ENCODE data around the gene GRID1.
"Not testable (repeated sequence)": the region's sequence is repeated elsewhere in the genome, so short reads cannot be mapped to it uniquely, and the experiment has no call there.

Gene GRID1

DNA sequence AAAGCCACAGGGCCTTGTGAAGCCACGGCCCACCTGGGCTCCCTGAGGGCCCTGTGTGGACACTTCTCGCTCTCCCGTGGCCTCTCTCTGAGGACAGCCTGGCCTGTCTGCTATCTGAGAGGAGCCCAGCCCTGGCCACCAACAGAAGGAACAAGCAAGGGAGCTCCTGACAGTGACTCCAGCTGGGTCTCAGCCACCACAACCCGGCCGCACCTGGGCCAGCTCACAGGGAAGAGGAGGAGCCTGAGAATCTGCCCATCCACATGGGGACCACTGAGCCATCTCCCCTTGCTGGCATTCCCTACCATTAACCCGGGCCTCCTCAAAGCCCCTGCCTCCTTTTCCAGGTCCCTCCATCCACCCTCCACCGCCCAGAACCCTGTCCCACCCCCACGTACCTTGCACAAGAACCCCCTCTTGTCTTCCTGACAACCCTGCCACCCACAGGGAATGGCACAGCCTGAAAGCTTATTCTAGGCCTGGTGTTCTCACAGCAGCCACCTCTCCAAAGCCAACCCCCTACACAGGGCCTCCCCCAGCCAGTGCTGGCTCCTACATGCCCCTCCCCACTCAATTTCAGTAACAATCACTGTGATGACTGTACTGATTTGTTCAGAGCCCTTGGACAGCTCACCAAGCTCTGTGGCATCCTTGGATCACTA lies 120.2 kb downstream of the GRID1 start:
- DNase-seq: no peak

DNA sequence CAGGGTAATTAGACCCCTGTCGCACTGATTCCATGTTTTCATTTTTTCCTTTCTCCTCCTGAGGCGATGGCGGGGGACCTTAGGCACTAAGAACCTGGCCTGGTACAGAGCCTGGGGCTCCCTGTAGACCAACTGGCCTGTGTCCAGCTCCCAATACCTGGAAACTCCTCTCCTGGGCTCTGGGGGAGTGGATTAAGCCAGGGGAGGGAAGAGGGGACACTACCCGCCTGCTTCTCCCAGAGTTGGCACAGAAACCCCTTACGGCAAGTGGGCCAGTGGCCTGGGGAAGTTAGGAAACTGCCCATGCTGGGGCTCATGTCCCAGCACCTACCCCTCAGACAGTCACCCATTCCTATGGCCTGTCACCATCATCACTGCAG lies 121.6 kb downstream of the GRID1 start:
- DNase-seq: no peak

DNA sequence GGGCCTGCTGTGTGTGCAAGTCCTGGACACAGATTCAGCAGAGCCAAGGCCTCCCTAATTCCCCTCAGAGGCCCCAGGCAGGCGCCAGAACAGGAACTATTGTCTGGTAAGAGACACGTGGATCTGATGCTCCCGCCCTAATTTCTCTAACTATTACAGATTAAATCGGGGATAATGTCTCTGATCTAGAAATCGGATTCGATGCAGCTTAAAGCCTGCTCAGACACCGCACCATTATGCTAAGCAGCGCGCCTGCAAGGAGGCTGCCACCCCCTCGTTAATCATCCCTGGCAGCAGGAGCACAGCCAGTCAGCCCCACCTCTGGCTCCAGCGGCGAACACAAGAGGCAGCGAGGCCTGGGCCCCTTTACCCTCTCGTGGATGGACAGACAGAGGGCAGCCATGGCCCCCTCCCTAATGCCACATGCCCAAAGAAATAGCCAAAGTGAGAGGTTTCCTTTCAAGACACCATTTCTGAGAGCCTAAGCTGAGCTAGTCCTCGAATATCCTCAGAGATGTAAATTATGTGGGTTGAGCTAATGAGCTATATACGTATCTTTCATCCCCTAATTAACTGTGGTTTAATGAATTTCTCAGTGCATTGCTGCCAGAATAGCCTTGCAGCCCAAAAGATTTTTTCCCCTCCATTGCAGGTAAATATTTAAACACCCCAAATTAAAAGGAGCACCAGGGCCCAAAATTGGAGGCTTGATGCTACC lies 122.1 kb downstream of the GRID1 start:
- DNase-seq: no peak

DNA sequence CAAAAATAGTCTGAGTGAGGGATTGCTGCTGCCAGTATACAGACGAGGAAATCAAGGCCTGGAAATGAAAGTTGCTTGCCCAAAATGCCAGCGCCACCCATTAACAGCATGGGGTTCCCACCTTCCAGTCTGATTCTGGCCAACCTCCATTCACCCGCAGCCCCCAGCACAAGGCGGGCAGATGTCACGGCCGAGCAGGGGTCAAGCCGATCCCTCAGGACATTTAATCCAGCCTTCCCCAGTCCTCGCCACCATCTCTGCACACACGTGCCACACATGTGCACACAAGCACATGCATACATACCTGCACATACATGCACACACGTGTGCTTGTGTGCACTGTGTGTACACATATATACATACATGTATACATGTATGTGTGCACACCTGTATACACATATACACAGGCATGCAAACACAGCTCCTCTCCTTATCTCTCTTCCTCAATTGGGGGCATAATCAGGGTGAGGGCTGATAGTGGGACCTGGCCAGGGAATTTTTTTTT lies 122.9 kb downstream of the GRID1 start:
- no peak for DNase-seq

DNA sequence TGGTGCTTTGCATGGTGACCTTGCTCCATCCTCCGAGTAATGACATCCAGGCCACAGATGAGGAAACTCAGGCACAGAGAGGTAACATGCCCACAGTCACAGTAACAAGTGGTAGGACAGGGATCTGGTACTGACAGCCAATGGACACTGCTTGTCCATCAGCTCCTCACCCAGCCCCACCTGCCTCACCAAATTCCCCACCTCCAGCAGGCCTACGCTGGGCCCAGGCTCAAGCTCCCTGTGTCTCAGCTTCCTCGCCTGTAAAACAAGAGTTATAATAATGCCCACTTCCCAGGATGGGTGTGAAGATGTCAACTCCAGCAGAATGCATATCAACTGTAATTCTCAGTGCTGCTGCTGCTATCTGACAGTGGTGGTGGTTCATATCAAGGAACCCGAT lies 123.8 kb downstream of the GRID1 start:
- no peak for DNase-seq

DNA sequence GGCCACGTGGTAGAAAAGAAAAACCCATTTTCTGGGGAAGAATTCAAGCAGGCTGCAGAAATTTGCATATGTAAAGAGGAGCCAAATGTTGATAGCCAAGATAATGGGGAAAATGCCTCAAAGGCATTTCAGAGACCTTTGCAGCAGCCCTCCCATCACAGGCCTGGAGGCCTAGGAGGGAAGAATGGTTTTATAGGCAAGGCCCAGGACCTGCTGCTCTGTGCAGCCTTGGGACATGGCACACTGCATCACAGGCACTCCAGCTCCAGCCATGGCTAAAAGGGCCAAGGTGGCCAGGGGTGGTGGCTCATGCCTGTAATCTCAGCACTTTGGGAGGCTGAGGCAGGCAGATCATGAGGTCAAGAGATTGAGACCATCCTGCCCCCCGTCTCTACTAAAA lies 128.5 kb downstream of the GRID1 start:
- not testable (repeated sequence) for DNase-seq

DNA sequence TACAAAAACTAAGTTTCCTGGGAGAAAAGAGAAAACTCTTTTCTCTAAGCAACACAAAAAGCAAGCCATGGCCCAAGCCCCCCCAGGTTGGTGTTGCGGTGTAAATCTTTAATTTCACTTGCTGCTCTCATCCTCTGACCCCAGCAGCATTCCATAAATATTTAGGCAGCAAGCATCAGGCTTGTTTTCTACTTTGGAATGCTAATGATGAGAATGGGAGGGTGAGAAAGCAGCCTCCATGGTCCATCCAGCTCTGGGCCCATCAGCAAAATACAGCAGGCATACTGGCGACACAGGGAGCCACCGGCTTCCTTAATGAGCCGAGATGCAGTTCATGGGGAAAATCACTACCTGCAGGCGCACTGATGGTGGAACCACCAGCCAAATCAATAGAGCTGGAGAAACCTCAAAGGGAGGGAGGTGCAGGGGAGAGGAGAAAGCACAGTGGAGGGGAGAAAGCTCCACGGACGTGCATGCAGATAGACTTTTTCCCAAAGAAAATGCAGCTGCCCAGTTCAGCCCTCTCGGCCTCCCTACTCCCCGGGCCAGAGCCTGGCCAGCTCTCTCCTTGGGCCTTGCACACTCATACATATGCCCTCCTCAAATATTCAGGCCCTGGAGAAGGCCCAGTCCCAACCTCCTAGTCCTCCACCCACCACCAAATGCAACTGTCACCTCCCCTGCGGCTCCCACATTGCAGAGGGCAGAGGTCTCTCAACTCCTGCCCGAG lies 131.9 kb downstream of the GRID1 start:
- DNase-seq: no peak

DNA sequence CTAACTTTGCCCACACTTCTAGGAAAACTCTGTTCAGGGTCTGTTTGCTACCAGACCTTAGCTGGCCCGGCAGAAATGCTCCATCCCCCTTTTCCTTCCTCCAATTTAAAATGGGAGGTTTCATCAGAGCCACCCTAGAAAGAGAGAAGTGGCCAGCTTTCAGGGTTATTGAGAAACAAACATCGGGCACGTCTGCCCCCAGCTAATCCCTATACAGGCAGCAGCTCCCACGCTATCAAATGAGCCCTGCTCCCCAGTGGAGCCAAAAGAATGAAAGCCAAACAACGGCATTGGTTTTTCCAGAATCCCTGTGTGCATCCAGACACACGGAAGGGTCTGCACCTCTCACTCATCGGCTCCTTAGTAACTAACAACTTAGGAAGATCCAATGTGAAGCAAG lies 132.5 kb downstream of the GRID1 start:
- DNase-seq: no peak

DNA sequence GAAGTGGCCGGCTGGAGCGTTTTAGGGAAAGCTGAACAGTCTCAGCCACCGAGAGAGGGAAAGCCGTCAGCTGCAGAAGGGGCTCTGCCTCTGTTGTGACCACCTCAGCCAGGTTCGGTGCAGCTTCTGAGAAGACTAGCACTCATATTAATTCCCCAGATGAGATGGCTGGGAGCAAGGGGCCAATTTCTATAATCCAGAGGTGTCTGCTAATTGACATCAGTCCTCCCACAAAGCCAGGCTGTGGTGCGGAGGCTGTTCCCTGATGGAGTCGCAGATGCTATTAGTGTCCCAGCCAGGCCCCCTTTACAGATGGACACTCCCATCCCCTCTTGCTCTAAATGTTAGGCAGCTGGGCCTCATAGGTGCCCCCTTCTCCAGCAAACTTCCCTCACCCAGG lies 133.5 kb downstream of the GRID1 start:
- no peak for DNase-seq

DNA sequence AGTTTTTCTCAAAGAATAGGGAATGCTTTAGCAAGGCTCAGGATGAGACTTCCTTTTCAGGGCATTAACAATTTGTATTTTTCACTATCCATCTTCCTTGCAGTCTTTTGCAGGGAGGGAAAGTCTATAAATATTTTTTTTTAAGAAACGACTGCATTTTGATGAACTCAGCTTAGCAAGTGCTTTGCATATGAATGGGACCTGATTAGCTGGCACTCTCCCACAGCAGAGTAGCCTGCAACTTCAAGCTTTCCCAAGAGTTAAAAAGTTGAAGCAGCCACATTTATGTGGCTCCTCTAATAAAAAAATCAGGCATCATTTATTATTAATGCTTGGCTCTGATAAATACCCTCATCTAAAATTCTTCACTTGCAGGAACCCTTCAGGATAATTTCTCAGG lies 134.0 kb downstream of the GRID1 start:
- DNase-seq: no peak

DNA sequence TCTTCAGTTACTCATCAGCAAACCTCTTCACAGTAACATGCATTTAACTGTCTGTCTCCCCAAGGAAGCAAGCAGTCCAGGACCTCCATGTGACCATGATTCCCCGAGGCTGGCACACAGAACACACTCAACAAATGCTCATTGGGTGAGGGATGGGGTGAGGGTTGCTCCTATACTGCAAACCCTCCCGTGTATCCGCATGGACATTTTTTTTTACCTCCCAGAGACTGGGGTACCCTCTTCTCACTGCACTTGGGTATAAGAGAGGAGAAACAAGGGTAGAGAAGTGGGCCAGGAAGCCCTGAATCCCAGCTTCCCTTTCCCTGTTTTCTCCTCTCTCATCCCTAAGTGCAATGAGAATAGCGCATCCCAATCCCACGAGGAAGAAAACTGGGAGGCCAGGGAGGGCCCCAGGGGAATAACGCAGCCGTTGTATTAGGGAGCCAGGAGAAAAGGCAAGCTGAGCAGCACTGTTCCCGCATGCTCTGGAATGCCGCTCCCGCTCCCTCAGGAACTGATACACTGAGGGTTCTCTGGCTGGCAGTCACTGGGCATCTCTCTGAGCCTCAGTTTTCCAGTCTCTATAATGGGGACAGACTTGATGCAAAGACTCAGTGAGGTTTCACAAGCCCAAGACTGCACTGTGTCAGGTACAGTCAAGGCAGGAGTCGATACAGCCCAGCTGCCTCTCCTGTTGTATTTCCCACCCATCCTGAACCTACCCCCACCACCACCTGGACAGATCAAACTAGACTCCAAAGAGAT lies 134.6 kb downstream of the GRID1 start:
- no peak for DNase-seq

DNA sequence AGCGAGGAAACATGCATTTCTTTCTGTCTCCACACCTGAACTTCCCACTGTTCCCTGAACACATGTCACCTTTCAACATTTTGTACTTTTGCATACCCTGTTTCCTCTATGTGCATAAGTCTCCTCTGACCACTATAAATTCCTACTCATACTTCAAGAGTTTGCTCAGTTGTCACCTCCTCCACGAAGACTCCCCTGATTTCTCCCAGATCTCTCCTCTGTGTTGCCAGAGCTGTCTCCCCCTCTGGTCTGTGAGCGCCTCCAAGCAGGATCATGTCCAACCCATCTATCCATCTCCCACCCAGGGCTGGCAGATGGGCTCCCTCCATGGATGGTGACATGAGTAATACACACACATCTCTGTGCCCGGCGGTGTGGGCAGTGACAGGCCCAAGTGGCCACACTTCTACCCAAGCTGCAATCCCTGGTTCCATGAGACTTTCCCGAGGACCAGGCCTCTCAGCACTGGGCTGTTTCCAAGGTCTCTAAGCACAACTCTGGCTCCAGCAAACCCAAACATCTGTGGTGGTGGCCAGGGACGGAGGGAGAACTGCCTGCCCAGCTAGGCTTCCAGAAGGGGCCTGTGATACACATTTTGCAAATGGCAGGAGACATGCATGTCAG lies 135.9 kb downstream of the GRID1 start:
- DNase-seq: no peak

DNA sequence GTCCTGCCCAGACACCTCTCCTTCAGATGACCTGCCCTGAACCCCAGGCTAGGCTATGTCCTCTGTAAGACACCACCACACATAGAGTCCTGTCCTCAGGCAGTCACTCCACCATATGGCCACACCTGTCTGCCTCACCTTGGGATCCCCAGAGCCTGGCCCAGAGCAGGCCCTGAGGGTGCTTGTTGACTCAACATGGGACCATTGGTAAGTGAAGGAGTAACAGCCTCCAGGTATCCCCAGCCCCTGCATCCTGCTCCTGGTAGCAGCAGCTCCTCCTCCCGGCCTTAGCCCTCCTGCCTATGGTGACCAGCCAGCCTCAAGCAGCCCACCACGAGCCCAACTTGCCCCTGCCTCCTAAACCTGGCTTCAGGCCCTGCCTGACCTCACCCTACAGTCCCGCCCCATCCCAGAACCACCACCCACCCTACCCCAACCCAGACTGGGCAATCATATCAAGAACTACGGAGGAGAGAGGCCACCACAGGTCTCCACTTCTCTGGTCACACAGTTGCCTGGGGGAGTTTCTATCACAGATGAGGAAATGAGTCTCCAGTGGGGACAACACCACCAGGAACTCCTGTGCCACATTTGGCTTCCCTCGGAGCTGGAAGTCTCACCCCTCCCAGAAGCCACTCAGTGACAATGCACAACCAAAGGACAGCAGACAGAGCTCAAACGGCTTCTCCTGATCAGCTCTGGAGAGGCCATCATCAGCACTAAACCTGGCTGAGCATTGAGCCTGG lies 136.6 kb downstream of the GRID1 start:
- no peak for DNase-seq

DNA sequence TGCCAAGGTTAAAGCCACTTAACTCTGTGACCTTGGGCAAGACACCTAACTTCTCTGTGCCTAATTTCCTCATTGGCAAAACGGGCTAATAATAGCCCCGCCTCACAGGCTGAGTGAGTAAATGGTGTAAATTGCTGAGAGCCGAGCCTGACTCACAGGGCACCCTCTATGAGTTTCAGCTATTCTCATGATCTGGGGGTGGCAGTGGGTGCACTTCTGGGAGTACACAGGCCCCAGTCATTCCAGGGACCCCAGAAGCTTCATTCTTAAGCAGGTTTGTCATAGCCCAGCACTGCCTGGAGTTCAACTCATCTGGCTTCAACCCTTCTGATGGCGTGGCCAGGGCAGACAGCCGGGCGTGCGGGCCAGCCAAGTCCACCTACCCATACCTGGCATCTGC lies 137.2 kb downstream of the GRID1 start:
- DNase-seq: no peak

DNA sequence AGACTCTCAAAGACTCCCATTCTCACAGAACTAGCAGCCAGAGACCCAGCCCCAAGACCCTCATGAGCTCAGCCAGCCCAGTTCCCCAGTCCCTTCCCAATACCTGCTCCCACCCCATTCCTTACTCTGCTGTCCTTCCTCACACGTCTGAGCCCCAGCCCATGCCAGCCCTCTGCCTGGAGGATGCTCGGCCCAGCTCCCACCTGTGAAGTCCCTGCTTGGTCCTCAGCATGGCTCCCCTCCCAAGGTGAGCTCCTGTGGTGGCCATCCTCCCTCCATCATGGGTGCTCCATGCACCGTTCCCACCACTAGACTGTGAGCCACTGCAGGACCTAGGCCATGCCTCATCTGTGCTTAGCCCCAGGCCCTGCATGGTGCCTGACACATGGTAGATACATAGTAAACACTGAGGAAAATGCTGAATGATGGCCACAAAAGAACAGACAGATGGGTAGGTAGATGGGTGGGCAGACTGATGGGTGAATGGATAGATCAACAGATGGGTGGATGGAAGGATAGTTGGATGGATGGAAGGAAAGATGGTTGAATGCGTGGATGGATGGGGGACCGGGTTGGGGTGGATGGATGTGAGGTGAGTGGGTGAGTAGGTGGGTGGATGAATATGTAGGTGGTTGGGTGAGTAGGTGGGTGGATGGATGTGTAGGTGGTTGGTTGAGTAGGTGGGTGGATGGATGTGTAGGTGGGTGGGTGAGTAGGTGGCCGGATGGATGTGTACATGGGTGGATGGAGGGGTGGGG lies 138.9 kb downstream of the GRID1 start:
- no peak for DNase-seq

DNA sequence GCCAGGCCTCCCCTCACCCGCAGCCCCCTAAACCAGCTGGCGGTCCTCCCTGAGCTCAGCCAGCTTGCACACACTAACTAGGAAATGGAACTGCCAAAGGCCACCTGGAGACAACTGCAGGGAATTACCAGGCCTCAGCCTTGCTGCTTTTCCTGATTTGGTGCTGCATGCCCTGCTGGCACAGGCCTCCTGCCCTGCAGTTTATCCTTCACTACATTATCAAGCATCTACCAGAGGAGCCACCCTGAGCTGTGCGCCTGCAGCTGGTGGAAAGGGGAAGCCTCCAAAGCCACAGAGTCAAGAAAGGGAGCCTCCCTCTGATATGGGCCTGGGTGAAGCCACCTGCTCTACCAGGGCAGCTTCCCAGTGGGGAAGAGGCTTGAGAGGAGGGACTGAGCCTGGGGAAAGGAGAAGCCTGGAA lies 139.8 kb downstream of the GRID1 start:
- no peak for DNase-seq

DNA sequence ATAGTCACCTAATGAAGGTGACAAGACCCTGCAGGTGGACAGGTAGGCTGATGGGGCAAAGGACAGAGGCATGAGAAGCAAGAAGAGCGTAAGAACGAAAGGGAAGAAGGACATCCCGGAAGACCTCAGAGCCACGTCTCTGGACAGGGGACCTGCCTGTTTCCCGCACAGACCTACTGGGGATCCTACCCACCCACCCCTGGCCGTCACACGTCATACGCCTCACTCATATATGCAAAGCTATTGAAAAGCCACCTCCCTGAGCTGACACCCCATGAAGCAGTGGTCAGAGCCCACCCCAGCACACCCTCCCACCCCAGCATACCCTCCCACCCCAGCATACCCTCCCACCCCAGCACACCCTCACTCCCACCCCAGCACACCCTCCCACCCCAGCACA lies 140.6 kb downstream of the GRID1 start:
- DNase-seq: no peak

DNA sequence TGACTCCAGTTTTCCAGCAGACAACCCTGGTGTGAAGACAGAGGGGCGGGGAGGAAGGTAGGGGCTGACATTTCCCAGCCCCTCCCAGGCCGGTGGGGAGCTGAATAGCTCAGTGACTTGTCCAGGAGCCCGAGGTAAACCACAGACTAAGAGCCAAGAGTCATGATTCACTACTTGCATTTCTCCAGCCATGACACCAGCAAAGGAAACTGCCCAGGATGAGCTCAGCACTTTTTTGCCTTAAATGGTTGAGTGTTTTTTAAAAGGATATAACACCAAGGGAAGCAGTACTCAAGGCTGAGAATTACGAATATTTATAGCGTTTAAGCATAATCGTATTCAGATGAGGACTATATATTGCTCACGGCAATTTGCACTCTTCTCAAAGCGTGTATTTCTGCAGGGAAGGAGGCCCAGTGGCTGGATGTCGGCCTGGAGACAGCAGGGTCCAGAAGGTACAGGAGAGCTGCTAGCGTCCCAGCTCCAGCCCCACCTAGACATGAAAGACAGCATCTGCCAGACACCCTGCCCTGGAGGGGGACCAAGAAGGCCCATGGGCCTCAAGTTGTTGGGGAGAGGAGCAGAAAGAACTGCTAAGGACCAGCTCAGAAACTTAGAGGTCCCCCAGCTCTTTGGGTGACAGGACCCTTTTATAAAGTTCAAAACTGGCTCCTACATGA lies 141.4 kb downstream of the GRID1 start:
- DNase-seq: no peak

DNA sequence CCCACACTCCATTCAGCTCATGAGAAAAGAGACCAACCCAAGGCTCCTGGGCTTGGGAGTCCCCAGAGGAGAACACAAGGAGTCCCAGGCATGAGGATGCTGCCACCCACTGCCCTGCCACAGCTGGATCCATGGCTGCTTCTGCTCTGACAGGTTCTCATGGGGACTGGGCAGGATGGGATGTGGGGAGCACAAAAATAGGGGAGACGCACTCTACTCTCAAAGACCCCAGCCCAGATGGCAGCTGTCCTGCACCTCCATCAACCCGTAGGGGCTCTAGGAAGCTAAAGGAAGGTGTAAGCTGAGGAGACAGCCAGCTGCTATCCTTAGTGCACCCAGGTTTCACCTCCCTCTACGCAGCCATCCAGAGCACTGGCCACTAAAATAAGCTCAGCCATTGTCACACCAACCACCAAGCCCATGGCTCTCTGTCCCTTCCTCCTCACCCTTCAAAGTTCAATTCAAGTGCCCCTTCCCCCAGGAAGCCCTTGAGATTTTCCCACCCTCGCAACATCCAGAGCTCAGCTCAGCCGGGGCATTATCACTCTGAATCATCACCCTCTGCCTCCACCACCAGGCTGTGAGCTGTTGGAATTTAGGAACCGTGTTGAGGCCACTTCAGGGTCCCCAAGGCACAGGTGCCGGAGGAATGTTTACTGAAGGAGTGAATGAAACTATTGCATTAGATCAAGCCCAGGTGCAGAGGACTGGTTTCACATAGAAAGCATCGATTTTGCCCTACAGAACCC lies 142.1 kb downstream of the GRID1 start:
- DNase-seq: no peak

DNA sequence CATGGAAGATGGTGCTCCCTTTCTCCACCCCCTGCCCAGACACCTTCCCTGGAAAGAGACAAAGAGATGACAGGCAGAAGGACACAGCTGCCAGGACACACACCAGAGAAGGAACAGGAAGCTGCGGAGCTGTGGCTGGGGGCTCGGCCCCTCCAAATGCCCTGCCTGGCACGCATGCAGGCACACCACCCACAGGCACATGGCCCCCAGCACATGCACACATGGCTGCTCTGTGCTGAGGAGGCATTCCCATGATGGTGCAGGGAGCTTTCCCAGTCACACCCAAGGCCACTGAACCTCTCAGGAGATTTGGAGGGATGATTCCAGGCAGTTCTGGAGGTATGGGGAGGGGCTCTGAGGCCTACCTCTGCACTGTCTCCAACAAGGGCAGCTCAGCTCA lies 143.3 kb downstream of the GRID1 start:
- DNase-seq: no peak
